ENCODE results near the gene LRIG1.

LRIG1 gene

GRCh38 chr3:66427352-66427751, 73.5 kb downstream of the LRIG1 start:
- Histone ChIP-seq H3K27me3 (replicated peaks; ENCODE audit: insufficient read depth, low read length) (no peaks in the 10 kb centered on the region), H3K9me3 (replicated peaks; ENCODE audit: insufficient read depth, low read length) (no peaks in the 10 kb centered on the region), H3K9ac (ENCODE audit: low read length) (no peak overlapping the region), H4K20me1 (ENCODE audit: insufficient read depth, low read length) (no peaks in the 10 kb centered on the region), H3F3A (ENCODE audit: insufficient read depth, low read length) (no peaks in the 10 kb centered on the region), H3K27ac (ENCODE audit: low read length) (no peak overlapping the region), H3K4me1 (ENCODE audit: low read length) (no peaks in the 10 kb centered on the region; the same call in 1 of the 2 replicates), H3K4me3 (ENCODE audit: low read length) (no peak overlapping the region), H3K79me2 (ENCODE audit: low read length) (peaks cover 98% of the 10 kb centered on the region), H3K4me2 (ENCODE audit: low read depth, low read length) (no peak overlapping the region), H3K9me2 (replicated peaks; ENCODE audit: insufficient read depth, low read length) (no peaks in the 10 kb centered on the region), H2AFZ (ENCODE audit: low read length) (no peak overlapping the region), H3K36me3 (replicated peaks; ENCODE audit: insufficient read depth, low read length) (no peaks in the 10 kb centered on the region)
- no peak for DNase-seq
- no peak for TF ChIP-seq CTCF (IDR thresholded peaks at IDR 0.05; ENCODE audit: low read length)
- TF ChIP-seq EZH2 (optimal IDR thresholded peaks at IDR 0.05; ENCODE audit: low read depth, low read length) = no peak
- TF ChIP-seq EZH2phosphoT487 (IDR thresholded peaks at IDR 0.05; ENCODE audit: low read length) = no peak

GRCh38 chr3:66426135-66426534, 74.7 kb downstream of the LRIG1 start:
- Histone ChIP-seq H3K9ac (ENCODE audit: low read length) (no peak overlapping the region), H3K36me3 (replicated peaks; ENCODE audit: insufficient read depth, low read length) (no peaks in the 10 kb centered on the region), H3K79me2 (ENCODE audit: low read length) (peaks cover 95% of the 10 kb centered on the region), H3K9me3 (replicated peaks; ENCODE audit: insufficient read depth, low read length) (no peaks in the 10 kb centered on the region), H4K20me1 (ENCODE audit: insufficient read depth, low read length) (no peaks in the 10 kb centered on the region), H3K27me3 (replicated peaks; ENCODE audit: insufficient read depth, low read length) (no peaks in the 10 kb centered on the region), H3K27ac (ENCODE audit: low read length) (no peak overlapping the region), H2AFZ (ENCODE audit: low read length) (no peak overlapping the region), H3K4me1 (ENCODE audit: low read length) (no peaks in the 10 kb centered on the region; the same call in 1 of the 2 replicates), H3K4me3 (ENCODE audit: low read length) (no peak overlapping the region), H3K4me2 (ENCODE audit: low read depth, low read length) (no peak overlapping the region), H3K9me2 (replicated peaks; ENCODE audit: insufficient read depth, low read length) (no peaks in the 10 kb centered on the region), H3F3A (ENCODE audit: insufficient read depth, low read length) (no peaks in the 10 kb centered on the region)
- TF ChIP-seq EZH2phosphoT487 (IDR thresholded peaks at IDR 0.05; ENCODE audit: low read length) (no peak), EZH2 (optimal IDR thresholded peaks at IDR 0.05; ENCODE audit: low read depth, low read length) (no peak), CTCF (IDR thresholded peaks at IDR 0.05; ENCODE audit: low read length) (no peak)
- DNase-seq = no peak

- Histone ChIP-seq H3K27me3 (replicated peaks; ENCODE audit: insufficient read depth, low read length) (no peaks in the 10 kb centered on the region), H3K4me2 (ENCODE audit: low read depth, low read length) (no peak overlapping the region), H4K20me1 (ENCODE audit: insufficient read depth, low read length) (no peaks in the 10 kb centered on the region), H3K9ac (ENCODE audit: low read length) (no peak overlapping the region), H3K9me3 (replicated peaks; ENCODE audit: insufficient read depth, low read length) (no peaks in the 10 kb centered on the region), H3K4me1 (ENCODE audit: low read length) (no peaks in the 10 kb centered on the region; the same call in 1 of the 2 replicates), H3K4me3 (ENCODE audit: low read length) (no peak overlapping the region), H3K79me2 (ENCODE audit: low read length) (peaks cover 94% of the 10 kb centered on the region), H3K9me2 (replicated peaks; ENCODE audit: insufficient read depth, low read length) (no peaks in the 10 kb centered on the region), H3K27ac (ENCODE audit: low read length) (no peak overlapping the region), H3F3A (ENCODE audit: insufficient read depth, low read length) (no peaks in the 10 kb centered on the region), H3K36me3 (replicated peaks; ENCODE audit: insufficient read depth, low read length) (no peaks in the 10 kb centered on the region), H2AFZ (ENCODE audit: low read length) (no peak overlapping the region)
- no peak for TF ChIP-seq EZH2 (optimal IDR thresholded peaks at IDR 0.05; ENCODE audit: low read depth, low read length)
- no peak for TF ChIP-seq EZH2phosphoT487 (IDR thresholded peaks at IDR 0.05; ENCODE audit: low read length)
- no peak for TF ChIP-seq CTCF (IDR thresholded peaks at IDR 0.05; ENCODE audit: low read length)
- no peak for DNase-seq
Observed at GRCh38 chr3:66425576-66426114, 75.2 kb downstream of the LRIG1 start.

All from MM.1S (cell line).